ENCODE results near the gene CDKAL1.

- no peak for TF ChIP-seq POLR2AphosphoS5 (IDR thresholded peaks at IDR 0.05; ENCODE audit: low read depth, low read length)
- no peak for TF ChIP-seq POLR2A (IDR thresholded peaks at IDR 0.05; ENCODE audit: low read depth, low read length)
- TF ChIP-seq SPI1 (IDR thresholded peaks at IDR 0.05; ENCODE audit: low read depth, low read length) = no peak
- TF ChIP-seq TAF1 (IDR thresholded peaks at IDR 0.05; ENCODE audit: low read depth, low read length) = no peak
- no peak for TF ChIP-seq POU2F2 (IDR thresholded peaks at IDR 0.05; ENCODE audit: low read depth, low read length)
These were observed 268.3 kb downstream of the CDKAL1 start for GRCh38 chr6:20802596-20802995.
